ENCODE measurements around the gene EPHA6. TPM values are rescaled to one million over a fixed set of nuclear protein-coding genes. Genes with fewer than 3 reads are reported as not detected.
"Not testable (repeated sequence)": the region's sequence is repeated elsewhere in the genome, so short reads cannot be mapped to it uniquely, and the experiment has no call there.

EPHA6 gene
- total RNA-seq, 1 experiment from 2014 or later = 0.79 TPM

DNA sequence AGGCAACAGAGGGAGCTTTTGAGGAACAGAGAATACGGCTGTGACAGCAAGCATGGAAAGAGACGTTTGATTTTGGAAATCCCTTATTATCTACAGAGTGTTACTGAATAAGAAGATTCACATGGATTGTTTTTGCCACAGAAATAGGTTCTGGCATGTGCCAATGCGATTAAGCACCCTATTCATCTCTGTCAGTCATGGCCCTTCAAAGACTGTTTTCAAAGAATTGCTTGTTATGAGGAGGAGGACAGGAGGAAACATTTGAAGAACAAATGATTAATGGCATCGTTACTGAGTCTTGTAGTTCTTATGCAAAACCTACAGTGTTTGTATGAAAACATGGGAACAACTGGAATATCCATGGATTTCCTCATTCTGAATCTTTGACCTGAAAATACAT lies 86.2 kb downstream of the EPHA6 start:
- DNase-seq (ENCODE audit: low read depth) = no peak

- no peak for DNase-seq (ENCODE audit: low read depth)
Observed at GRCh38 chr3:96915445-96915844, 101.1 kb downstream of the EPHA6 start.

- DNase-seq (ENCODE audit: low read depth) = no peak
Observed at GRCh38 chr3:96931119-96931862, 116.9 kb downstream of the EPHA6 start.

DNA sequence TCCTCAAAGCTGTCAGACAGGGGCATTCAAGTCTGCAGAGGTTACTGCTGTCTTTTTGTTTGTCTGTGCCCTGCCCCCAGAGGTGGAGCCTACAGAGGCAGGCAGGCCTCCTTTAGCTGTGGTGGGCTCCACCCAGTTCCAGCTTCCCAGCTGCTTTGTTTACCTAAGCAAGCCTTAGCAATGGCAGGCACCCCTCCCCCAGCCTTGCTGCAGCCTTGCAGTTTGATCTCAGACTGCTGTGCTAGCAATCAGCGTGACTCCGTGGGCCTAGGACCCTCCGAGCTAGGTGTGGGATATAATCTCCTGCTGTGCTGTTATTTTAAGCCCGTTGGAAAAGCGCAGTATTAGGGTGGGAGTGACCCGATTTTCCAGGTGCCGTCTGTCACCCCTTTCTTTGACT lies 127.7 kb downstream of the EPHA6 start:
- not testable (repeated sequence) for DNase-seq (ENCODE audit: low read depth)

- no peak for DNase-seq (ENCODE audit: low read depth)
Observed at GRCh38 chr3:96958856-96959255, 144.5 kb downstream of the EPHA6 start.

- DNase-seq (ENCODE audit: low read depth) = no peak
Observed at GRCh38 chr3:96959474-96959873, 145.1 kb downstream of the EPHA6 start.

- DNase-seq (ENCODE audit: low read depth) = peak; percentile 55
Observed at GRCh38 chr3:96959901-96960641, 145.7 kb downstream of the EPHA6 start.

- no peak for DNase-seq (ENCODE audit: low read depth)
Observed at GRCh38 chr3:96960661-96961330, 146.4 kb downstream of the EPHA6 start.

DNA sequence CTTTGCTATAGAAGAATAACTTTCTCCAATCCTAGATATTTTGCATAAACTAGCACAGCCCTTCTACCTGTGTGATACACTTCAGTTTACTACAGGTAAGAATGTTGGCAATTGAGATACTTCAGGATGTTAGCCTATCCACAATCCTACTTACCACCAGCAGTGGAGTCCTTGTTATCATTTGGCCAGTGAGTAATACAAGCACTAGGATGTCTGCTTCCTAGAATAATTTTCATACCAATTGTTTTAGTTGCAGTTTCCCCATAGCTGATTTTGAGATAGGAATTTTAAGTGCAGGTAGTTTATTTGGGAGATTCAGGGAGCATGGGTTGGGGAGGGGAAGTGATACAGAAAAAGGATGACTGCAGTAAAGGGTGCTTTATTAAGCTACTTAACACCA lies 147.2 kb downstream of the EPHA6 start:
- DNase-seq (ENCODE audit: low read depth) = no peak

DNA sequence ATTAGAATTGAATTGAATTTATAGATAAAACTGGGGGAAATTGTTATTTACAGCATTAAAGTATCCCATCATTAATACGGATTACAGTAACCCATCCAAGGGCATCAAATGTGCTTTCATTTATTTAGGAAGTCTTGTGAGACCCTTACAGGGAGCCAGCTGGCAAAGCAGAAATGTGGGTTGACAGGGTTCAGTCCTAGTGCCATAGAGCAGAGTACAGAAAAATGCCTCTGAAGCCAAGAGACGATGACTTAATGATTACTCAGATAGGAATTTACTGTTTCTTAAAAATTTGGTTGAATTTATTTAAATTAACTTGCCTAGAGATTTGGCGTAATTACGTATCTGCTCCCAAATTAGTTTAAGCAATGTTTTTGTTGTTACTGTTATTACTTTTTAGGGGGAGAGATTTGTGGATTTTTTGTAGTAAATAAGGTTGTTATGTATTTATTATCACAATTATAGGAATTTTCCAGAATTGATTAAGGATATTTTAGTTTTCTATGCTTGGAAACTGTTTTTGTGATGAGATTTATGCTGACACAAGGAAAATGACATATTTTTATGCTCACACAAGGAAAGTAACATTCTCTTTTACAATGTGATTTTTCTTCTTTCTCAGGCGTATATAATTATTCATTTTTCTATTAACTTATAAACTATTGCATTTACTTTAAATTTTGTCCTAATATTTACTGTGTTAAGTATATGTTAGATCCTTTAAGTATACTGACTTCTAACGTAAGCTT lies 152.0 kb downstream of the EPHA6 start:
- no peak for DNase-seq (ENCODE audit: low read depth)

GRCh38 chr3:96970211-96970610 lies 155.8 kb downstream of the EPHA6 start:
- DNase-seq (ENCODE audit: low read depth) = peak; percentile 28

DNA sequence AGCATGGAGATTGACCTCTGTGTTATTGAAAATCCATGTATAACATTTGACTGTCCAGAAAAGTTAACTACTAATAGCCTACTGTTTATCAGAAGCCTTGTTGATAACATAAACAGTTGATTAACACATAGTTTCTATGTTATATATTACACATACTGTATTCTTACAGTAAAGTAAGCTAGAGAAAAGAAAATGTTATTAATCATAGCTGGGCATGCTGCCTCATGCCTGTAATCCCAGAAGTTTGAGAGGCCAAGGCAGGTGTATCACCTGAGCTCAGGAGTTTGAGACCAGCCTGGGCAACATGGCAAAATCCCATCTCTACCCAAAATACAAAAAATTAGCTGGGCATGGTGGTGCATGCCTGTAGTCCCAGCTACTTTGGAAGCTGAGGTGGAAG lies 163.3 kb downstream of the EPHA6 start:
- DNase-seq (ENCODE audit: low read depth) = no peak

GRCh38 chr3:96983716-96984115 lies 169.3 kb downstream of the EPHA6 start:
- not testable (repeated sequence) for DNase-seq (ENCODE audit: low read depth)

- no peak for DNase-seq (ENCODE audit: low read depth)
Observed at GRCh38 chr3:96986241-96986640, 171.8 kb downstream of the EPHA6 start.

DNA sequence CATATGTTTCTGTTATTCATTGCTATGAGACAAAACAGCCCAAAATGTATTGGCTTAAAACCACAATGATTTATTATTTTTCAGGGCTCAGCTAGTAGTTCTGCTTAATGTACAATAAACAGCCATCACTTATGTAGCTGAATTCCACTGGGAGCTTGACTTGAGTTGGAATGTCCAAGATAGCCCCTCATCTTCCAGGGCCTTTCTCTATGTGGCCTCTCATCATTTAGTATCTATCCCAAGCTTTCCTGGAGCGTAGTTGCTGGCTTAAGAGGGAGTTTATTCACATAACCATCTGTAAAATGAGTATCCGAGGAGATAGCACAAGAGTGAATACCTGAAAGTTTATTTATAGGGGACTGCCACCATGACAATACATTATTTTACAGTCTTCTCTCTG lies 176.8 kb downstream of the EPHA6 start:
- no peak for DNase-seq (ENCODE audit: low read depth)

DNA sequence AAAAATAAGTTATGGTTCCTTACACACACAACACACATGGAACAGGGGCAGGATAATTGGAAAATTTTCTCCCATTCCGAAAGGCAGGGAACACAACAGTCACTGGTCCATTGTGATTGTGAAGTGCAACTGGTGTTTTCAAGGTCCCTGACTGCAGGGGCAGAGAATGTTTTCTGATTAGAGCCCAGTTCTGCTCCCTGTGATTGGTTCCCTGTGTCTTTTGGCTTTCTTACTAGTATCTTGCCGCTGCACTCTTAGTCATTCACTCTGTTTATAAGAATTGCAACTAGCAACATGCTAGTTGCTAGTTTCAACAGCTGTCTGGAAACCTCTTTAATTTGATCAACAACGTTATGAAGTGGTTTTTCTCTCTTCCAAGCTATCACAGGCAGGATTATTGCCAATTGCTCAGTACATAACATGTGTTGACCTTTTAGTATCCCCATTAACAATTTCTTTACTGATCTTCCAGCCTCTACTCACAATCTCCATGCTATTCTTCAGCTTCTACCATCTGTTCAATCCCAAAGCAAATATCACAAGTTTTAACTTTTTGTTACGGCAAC lies 177.5 kb downstream of the EPHA6 start:
- no peak for DNase-seq (ENCODE audit: low read depth)

DNA sequence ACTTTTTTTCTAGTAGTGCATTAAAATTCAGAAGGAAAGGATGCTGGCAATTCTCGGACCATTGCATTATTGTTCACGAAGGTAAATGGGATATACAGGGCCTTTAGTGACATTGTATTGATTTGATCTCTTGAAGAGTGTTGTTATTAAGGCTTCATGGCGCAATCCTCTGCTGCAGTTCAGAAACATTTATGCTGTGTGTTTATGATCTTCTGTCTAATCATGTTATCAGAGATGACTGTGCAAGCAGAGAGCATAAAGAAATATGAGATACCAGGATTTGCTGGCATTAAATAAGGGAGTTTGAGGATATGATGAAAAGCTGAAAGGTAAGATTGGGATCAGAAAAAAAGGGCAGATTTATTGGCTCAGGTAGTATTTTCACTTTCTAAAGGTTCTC lies 180.6 kb downstream of the EPHA6 start:
- no peak for DNase-seq (ENCODE audit: low read depth)

DNA sequence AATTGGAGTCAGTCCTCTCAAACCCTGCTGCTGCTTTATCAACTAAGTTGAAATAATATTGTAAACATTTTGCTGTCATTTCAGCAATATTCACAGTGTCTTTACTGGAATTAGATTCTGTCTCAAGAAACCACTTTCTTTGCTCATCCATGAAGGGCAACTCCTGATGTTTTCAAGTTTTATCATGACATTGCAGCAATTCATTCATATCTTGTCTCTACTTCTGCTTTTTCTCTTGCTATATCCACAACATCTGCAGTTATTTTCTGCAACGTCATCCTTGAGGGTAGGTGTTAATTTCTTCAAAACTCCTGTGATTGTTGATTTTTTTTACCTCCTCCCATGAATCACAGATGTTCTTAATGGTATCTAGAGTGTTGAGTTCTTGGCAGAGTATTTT lies 181.6 kb downstream of the EPHA6 start:
- no peak for DNase-seq (ENCODE audit: low read depth)

- no peak for DNase-seq (ENCODE audit: low read depth)
Observed at GRCh38 chr3:97001611-97002010, 187.2 kb downstream of the EPHA6 start.

- no peak for DNase-seq (ENCODE audit: low read depth)
Observed at GRCh38 chr3:97009427-97010019, 195.1 kb downstream of the EPHA6 start.

Data from HT1080 (cell line).